Activated T-cell treated with anti-CD3 and anti-CD28 coated beads for 48 hours (primary cell): ENCODE data around the gene AP2M1.

Source experiments
- DNase-seq: peaks from one replicate; pipeline ENCODE4 v3.0.0-alpha.2; 2020; ENCODE audit warnings: low read depth

AP2M1 gene

GRCh38 chr3:184228376-184229137 lies 53.9 kb downstream of the AP2M1 start:
- DNase-seq = no peak

- peak; percentile 75 for DNase-seq
Observed at GRCh38 chr3:184229394-184230080, 54.9 kb downstream of the AP2M1 start, which contains the start of gene VWA5B2. TSS of gene VWA5B2 (plus strand) at chr3:184229585. CDS start at chr3:184230529, 944 bp downstream.

GRCh38 chr3:184230081-184230602 lies 55.5 kb downstream of the AP2M1 start:
- no peak for DNase-seq

GRCh38 chr3:184230603-184231528 lies 56.2 kb downstream of the AP2M1 start:
- no peak for DNase-seq

- no peak for DNase-seq
Observed at GRCh38 chr3:184231671-184232070, 57.0 kb downstream of the AP2M1 start.

GRCh38 chr3:184233127-184233843 lies 58.6 kb downstream of the AP2M1 start:
- no peak for DNase-seq
